Right lobe of liver (tissue), 6 donors: ENCODE results near the gene NUP133. TPM values are rescaled to one million over a fixed set of nuclear protein-coding genes. Genes with fewer than 3 reads are reported as not detected.

Experiments
- ATAC-seq, 4 donors: fragments of 200-7000 bp; cut with Tn5 transposase; one replicate each; pipeline ENCODE4 v1.9.1; 2020; ENCODE audit warnings: mild to moderate bottlenecking in 4 of 4, moderate library complexity in 4 of 4
- DNase-seq, 3 donors: peaks; one replicate each; pipeline ENCODE4 v3.0.0-alpha.2; 2020
- H3K27ac ChIP-seq, 3 donors: fragments of 200-600 bp; one replicate each; pipeline ENCODE4 v1.8.0; 2022
- H3K27me3 ChIP-seq, 2 donors: fragments of 200-600 bp; one replicate each; pipeline ENCODE4 v1.8.0; 2022
- H3K36me3 ChIP-seq, 4 donors: fragments of 200-600 bp; sonication (generic) in 1 of 4; one replicate each; pipeline versions ENCODE4 v1.5.1 to v1.8.0; 2017 to 2022; ENCODE audit warnings: control low read depth in 1 of 4
- H3K4me1 ChIP-seq, 4 donors: fragments of 200-600 bp; sonication (generic) in 1 of 4; one replicate each; pipeline versions ENCODE4 v1.5.1 to v1.8.0; 2017 to 2022; ENCODE audit warnings: control low read depth in 1 of 4
- H3K4me3 ChIP-seq, 3 donors: fragments of 200-600 bp; one replicate each; pipeline ENCODE4 v1.8.0; 2022
- H3K9me3 ChIP-seq, 4 donors: fragments of 200-600 bp; sonication (generic) in 1 of 4; one replicate each; pipeline versions ENCODE4 v1.5.1 to v1.8.0; 2017 to 2022; ENCODE audit warnings: control low read depth in 1 of 4
- CTCF ChIP-seq, 4 donors: fragments of 200-600 bp in 3 of 4; fragments of 450-650 bp in 1 of 4; IDR thresholded peaks; one replicate each; pipeline versions ENCODE4 v1.5.1 to v1.8.0; 2016 to 2022; ENCODE audit warnings: antibody characterized with exemption in 4 of 4, mild to moderate bottlenecking in 2 of 4
- POLR2A ChIP-seq: fragments of 450-650 bp; IDR thresholded peaks from one replicate; pipeline ENCODE4 v1.6.1; 2017; ENCODE audit warnings: antibody characterized with exemption, mild to moderate bottlenecking
- WGBS: methylation state at CpG from one replicate; pipeline ENCODE4 v1.1.6; 2018; ENCODE audit warnings: low coverage, low lambda C conversion rate; ENCODE audit not compliant: insufficient coverage; ENCODE audit errors: missing lambda C conversion rate; 5-methylcytosine and 5-hydroxymethylcytosine counted together
- intact Hi-C, 2 donors: fragments of 100-400 bp; cut with DNase I; formaldehyde crosslinking; loops; one replicate each; pipeline versions ENCODE4 v1.11.2 to v1.14.1; 2022
- total RNA-seq, 6 experiments: library from RNA; depleted of rRNA in 2 of 6; stranded (reverse); fragments of >200 nt in 2 of 6; fragmentation: NEBNext Ultra II Directional in 3 of 6; extraction: Animal tissue kit (Norgen Biotek cat#: 25700) in 3 of 6; gene quantifications; one replicate each; pipeline versions ENCODE4 v1.1.0 to v1.2.4, GENCODE V29; 2016 to 2023
- donor health status: DM: no; HTN: yes; CAD: no.
- donor health status: DM: no; HTN: no; CAD: no.
- donor health status: DM: no; HTN: no; CAD: no.
- donor health status: DM: no; HTN: yes; CAD: no.
- donor health status: DM: no; HTN: yes; CAD: no.

Gene NUP133
- total RNA-seq, 6 experiments from 2014 or later: 8.5 to 14.4 (median 11.5) TPM

GRCh38 chr1:229434005-229434640, 74.0 kb downstream of the NUP133 start, which contains the start of gene ACTA1:
ACTA1 (minus strand) TSS chr1:229434094; CDS start chr1:229433115, 979 bp downstream.
- H3K27ac ChIP-seq: no peak within 1 kb of the TSS
- peaks cover 0 to 9% (median 0%) of the 10 kb centered on the region in 4 donors for H3K4me1 ChIP-seq
- no peaks in the 10 kb centered on the region for H3K36me3 ChIP-seq
- H3K27me3 ChIP-seq: peaks cover 0 to 26% of the 10 kb centered on the region in 2 donors
- H3K4me3 ChIP-seq: no peak within 1 kb of the TSS
- intact Hi-C loops: no loop called here
- 4% methylated on average over 20 of the region's 51 CpGs for WGBS
- ATAC-seq: peak in 1 of 4 donors; percentile 20
- H3K9me3 ChIP-seq: no peaks in the 10 kb centered on the region
- TF ChIP-seq POLR2A (no peak), CTCF (IDR thresholded peaks at IDR 0.05) (no peak)
- no peak for DNase-seq

GRCh38 chr1:229433364-229434004, 74.7 kb downstream of the NUP133 start:
- no peak for TF ChIP-seq CTCF (IDR thresholded peaks at IDR 0.05)
- no peak for TF ChIP-seq POLR2A
- H3K27ac ChIP-seq: no peak overlapping the region
- DNase-seq: no peak
- peaks cover 0 to 9% (median 0%) of the 10 kb centered on the region in 4 donors for H3K4me1 ChIP-seq
- intact Hi-C loops: no loop called here
- H3K9me3 ChIP-seq: no peaks in the 10 kb centered on the region
- peaks cover 0 to 26% of the 10 kb centered on the region in 2 donors for H3K27me3 ChIP-seq
- ATAC-seq: peak in 1 of 4 donors; percentile 10
- no peaks in the 10 kb centered on the region for H3K36me3 ChIP-seq
- WGBS: 32% methylated on average over 7 of the region's 19 CpGs
- H3K4me3 ChIP-seq: no peak overlapping the region

- Histone ChIP-seq H3K27ac (no peak overlapping the region), H3K36me3 (no peaks in the 10 kb centered on the region), H3K27me3 (peaks cover 0 to 26% of the 10 kb centered on the region in 2 donors), H3K9me3 (no peaks in the 10 kb centered on the region), H3K4me1 (peaks cover 0 to 9% (median 0%) of the 10 kb centered on the region in 4 donors), H3K4me3 (no peak overlapping the region)
- WGBS: 6% methylated on average over 9 of the region's 37 CpGs
- ATAC-seq (no peak), DNase-seq (no peak)
- intact Hi-C loops: no loop called here
- no peak for TF ChIP-seq CTCF (IDR thresholded peaks at IDR 0.05)
- TF ChIP-seq POLR2A: no peak
These were observed 75.2 kb downstream of the NUP133 start for GRCh38 chr1:229432905-229433304.

GRCh38 chr1:229432116-229432461, 76.1 kb downstream of the NUP133 start:
- DNase-seq (no peak), ATAC-seq (no peak)
- Histone ChIP-seq H3K4me3 (no peak overlapping the region), H3K4me1 (peaks cover 0 to 9% (median 0%) of the 10 kb centered on the region in 4 donors), H3K36me3 (no peaks in the 10 kb centered on the region), H3K9me3 (no peaks in the 10 kb centered on the region), H3K27ac (no peak overlapping the region), H3K27me3 (peaks cover 0 to 26% of the 10 kb centered on the region in 2 donors)
- intact Hi-C loops: no loop called here
- TF ChIP-seq CTCF (IDR thresholded peaks at IDR 0.05) (no peak), POLR2A (no peak)
- WGBS: no CpG with 5 or more reads among the region's 38 CpGs
